ENCODE results near the gene RRP36. TPM values are rescaled to one million over a fixed set of nuclear protein-coding genes. Genes with fewer than 3 reads are reported as not detected.

The RRP36 gene
- total and polyA plus RNA-seq, 9 of the 15 experiments (the other 6 are each of a cell fraction or from before 2014, with no cell fraction given), result 27.6 to 150 (median 114) TPM

DNA sequence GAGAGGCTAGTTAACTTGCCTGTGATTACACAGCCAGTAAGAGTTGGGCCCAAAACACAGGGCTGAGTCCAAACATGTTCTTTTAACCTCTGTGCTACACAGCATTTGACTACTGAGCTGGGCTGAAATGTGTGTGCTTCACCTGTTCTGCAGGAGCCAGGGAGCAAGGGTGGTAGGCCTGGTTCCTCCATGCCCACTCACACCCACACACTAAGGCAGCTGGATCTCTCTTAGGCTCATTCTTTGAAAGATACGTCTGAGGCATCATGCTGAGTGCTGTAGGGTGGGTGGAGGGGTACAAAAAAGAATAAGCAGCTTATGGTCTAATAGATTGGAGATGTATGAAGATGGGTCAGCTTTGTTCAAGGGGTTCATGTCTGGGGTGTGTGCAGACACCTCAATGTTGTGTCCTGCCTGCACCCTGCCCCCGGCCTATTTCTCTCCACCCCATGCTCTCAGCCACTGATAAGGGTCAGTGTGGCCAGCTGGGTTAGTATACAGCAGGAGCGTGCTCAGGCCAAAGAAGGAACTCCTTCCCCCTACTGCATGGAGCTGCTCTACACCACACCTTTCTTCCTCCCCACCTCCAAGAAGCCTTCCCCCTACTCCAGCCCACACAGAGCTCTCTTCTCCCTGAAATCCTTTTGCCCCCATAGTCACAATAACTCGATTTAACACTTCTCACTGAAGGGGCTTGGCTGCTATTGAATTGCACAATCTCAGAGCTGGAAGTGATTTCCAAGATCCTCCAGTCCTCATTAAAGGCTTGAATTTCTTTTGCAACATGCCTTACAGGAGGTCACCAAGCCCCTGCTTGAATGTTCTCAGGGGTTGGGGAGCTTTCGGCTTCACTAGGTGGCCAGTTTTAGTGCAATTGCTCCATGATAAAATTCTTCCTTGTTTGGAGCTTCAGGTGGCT, 33.6 kb upstream of the RRP36 start (continued):
- TF ChIP-seq, protein P1, sequence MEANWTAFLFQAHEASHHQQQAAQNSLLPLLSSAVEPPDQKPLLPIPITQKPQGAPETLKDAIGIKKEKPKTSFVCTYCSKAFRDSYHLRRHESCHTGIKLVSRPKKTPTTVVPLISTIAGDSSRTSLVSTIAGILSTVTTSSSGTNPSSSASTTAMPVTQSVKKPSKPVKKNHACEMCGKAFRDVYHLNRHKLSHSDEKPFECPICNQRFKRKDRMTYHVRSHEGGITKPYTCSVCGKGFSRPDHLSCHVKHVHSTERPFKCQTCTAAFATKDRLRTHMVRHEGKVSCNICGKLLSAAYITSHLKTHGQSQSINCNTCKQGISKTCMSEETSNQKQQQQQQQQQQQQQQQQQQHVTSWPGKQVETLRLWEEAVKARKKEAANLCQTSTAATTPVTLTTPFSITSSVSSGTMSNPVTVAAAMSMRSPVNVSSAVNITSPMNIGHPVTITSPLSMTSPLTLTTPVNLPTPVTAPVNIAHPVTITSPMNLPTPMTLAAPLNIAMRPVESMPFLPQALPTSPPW (CRISPR knock-in tag; IDR thresholded peaks at IDR 0.05), result peak; percentile 50; the same call in 1 of the 2 replicates
- TF ChIP-seq, protein P2, sequence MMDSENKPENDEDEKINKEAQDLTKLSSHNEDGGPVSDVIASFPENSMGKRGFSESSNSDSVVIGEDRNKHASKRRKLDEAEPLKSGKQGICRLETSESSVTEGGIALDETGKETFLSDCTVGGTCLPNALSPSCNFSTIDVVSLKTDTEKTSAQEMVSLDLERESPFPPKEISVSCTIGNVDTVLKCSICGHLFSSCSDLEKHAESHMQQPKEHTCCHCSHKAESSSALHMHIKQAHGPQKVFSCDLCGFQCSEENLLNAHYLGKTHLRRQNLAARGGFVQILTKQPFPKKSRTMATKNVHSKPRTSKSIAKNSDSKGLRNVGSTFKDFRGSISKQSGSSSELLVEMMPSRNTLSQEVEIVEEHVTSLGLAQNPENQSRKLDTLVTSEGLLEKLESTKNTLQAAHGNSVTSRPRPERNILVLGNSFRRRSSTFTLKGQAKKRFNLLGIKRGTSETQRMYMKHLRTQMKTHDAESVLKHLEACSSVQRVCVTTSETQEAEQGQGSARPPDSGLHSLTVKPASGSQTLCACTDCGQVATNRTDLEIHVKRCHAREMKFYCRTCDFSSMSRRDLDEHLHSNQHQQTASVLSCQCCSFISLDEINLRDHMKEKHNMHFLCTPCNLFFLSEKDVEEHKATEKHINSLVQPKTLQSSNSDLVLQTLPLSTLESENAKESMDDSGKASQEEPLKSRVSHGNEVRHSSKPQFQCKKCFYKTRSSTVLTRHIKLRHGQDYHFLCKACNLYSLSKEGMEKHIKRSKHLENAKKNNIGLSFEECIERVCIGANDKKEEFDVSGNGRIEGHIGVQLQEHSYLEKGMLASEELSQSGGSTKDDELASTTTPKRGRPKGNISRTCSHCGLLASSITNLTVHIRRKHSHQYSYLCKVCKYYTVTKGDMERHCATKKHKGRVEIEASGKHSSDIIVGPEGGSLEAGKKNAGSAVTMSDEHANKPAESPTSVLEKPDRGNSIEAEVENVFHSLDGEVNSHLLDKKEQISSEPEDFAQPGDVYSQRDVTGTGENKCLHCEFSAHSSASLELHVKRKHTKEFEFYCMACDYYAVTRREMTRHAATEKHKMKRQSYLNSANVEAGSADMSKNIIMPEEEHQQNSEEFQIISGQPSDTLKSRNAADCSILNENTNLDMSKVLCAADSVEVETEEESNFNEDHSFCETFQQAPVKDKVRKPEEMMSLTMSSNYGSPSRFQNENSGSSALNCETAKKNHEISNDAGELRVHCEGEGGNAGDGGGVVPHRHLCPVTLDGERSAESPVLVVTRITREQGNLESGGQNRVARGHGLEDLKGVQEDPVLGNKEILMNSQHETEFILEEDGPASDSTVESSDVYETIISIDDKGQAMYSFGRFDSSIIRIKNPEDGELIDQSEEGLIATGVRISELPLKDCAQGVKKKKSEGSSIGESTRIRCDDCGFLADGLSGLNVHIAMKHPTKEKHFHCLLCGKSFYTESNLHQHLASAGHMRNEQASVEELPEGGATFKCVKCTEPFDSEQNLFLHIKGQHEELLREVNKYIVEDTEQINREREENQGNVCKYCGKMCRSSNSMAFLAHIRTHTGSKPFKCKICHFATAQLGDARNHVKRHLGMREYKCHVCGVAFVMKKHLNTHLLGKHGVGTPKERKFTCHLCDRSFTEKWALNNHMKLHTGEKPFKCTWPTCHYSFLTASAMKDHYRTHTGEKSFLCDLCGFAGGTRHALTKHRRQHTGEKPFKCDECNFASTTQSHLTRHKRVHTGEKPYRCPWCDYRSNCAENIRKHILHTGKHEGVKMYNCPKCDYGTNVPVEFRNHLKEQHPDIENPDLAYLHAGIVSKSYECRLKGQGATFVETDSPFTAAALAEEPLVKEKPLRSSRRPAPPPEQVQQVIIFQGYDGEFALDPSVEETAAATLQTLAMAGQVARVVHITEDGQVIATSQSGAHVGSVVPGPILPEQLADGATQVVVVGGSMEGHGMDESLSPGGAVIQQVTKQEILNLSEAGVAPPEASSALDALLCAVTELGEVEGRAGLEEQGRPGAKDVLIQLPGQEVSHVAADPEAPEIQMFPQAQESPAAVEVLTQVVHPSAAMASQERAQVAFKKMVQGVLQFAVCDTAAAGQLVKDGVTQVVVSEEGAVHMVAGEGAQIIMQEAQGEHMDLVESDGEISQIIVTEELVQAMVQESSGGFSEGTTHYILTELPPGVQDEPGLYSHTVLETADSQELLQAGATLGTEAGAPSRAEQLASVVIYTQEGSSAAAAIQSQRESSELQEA (IDR thresholded peaks at IDR 0.05; ENCODE audit: low read depth), result no peak
- TF ChIP-seq ELF4 (CRISPR knock-in tag; IDR thresholded peaks at IDR 0.05) (0 out of 2 replicates have a peak, but pooled peaks have one; percentile 15), SMAD4 (CRISPR knock-in tag; conservative IDR thresholded peaks at IDR 0.05) (peak; percentile 63; the same call in 1 of the 2 replicates), E2F3 (CRISPR knock-in tag; IDR thresholded peaks at IDR 0.05) (no peak), ZNF41 (CRISPR knock-in tag; conservative IDR thresholded peaks at IDR 0.05) (no peak), RUNX1 (IDR thresholded peaks at IDR 0.05; ENCODE audit: low read depth) (no peak), SRF (CRISPR knock-in tag; IDR thresholded peaks at IDR 0.05) (peak in 1 of 2 experiments; percentile 64; a peak in 2 of 4 replicates), NCOR1 (IDR thresholded peaks at IDR 0.05) (no peak), SMC3 (conservative IDR thresholded peaks at IDR 0.05; ENCODE audit: insufficient read depth, low read depth, low read length) (no peak), ETV6 (IDR thresholded peaks at IDR 0.05; ENCODE audit: borderline replicate concordance in 1 of 2, low read depth in 2 of 2, low read length in 1 of 2) (no peak), ETV6 (CRISPR knock-in tag; IDR thresholded peaks at IDR 0.05; ENCODE audit: borderline replicate concordance) (no peak), DACH1 (IDR thresholded peaks at IDR 0.05; ENCODE audit: partially characterized antibody) (peak; percentile 80), NBN (IDR thresholded peaks at IDR 0.05; ENCODE audit: low read depth) (no peak)
- TF ChIP-seq, protein P3, sequence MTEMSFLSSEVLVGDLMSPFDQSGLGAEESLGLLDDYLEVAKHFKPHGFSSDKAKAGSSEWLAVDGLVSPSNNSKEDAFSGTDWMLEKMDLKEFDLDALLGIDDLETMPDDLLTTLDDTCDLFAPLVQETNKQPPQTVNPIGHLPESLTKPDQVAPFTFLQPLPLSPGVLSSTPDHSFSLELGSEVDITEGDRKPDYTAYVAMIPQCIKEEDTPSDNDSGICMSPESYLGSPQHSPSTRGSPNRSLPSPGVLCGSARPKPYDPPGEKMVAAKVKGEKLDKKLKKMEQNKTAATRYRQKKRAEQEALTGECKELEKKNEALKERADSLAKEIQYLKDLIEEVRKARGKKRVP (CRISPR knock-in tag; IDR thresholded peaks at IDR 0.05), result no peak
- TF ChIP-seq, protein P4, sequence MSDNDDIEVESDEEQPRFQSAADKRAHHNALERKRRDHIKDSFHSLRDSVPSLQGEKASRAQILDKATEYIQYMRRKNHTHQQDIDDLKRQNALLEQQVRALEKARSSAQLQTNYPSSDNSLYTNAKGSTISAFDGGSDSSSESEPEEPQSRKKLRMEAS (CRISPR knock-in tag; IDR thresholded peaks at IDR 0.05), result peak; percentile 22; the same call in 1 of the 2 replicates

Data from K562 (cell line).